NCI-H1694 (cell line): ENCODE measurements around the gene SKOR2.
A peak's percentile ranks its signal among the peaks of the same experiment; 100 is the strongest.

Experiments
- DNase-seq: peaks from one replicate; lab custom pipeline; 2025; lab: John Stamatoyannopoulos, UW

Gene SKOR2

GRCh38 chr18:47251289-47252120, at the start of gene SKOR2:
SKOR2 (minus strand) TSS chr18:47251660; CDS start chr18:47249183, 2,477 bp downstream.
- no peak for DNase-seq

GRCh38 chr18:47296462-47296861, 45.0 kb upstream of the SKOR2 start:
- DNase-seq: no peak

GRCh38 chr18:47294801-47295200, 43.3 kb upstream of the SKOR2 start:
- DNase-seq: no peak

GRCh38 chr18:47288741-47289140, 37.3 kb upstream of the SKOR2 start:
- no peak for DNase-seq

GRCh38 chr18:47287911-47288585, 36.6 kb upstream of the SKOR2 start:
- DNase-seq: no peak

GRCh38 chr18:47286776-47287410, 35.4 kb upstream of the SKOR2 start:
- no peak for DNase-seq

GRCh38 chr18:47285456-47285855, 34.0 kb upstream of the SKOR2 start:
- DNase-seq: no peak

GRCh38 chr18:47284721-47285395, 33.4 kb upstream of the SKOR2 start:
- DNase-seq: peak; percentile 31

- no peak for DNase-seq
These were observed 32.0 kb upstream of the SKOR2 start for GRCh38 chr18:47283476-47283875.

- no peak for DNase-seq
These were observed 28.7 kb upstream of the SKOR2 start for GRCh38 chr18:47280121-47280520.

- DNase-seq: no peak
These were observed 23.5 kb upstream of the SKOR2 start for GRCh38 chr18:47274961-47275360.

- DNase-seq: no peak
These were observed 13.7 kb upstream of the SKOR2 start for GRCh38 chr18:47265197-47265596.

GRCh38 chr18:47264308-47264700, 12.8 kb upstream of the SKOR2 start:
- DNase-seq: no peak

GRCh38 chr18:47263430-47264307, 12.2 kb upstream of the SKOR2 start:
- DNase-seq: no peak

GRCh38 chr18:47263150-47263429, 11.6 kb upstream of the SKOR2 start:
- DNase-seq: no peak

GRCh38 chr18:47262301-47263149, 11.1 kb upstream of the SKOR2 start:
- DNase-seq: no peak

GRCh38 chr18:47261902-47262300, 10.4 kb upstream of the SKOR2 start:
- no peak for DNase-seq

- no peak for DNase-seq
These were observed 9.7 kb upstream of the SKOR2 start for GRCh38 chr18:47260924-47261701.

- DNase-seq: no peak
These were observed 8.9 kb upstream of the SKOR2 start for GRCh38 chr18:47260120-47260923.
